NCI-H345 treated with DMSO at 0.1 percent for 48 hours (cell line): ENCODE results near the gene FNDC3A.

ENCODE experiments used
- DNase-seq: peaks from one replicate; lab custom pipeline; 2025; ENCODE audit not compliant: unreplicated experiment; lab: John Stamatoyannopoulos, UW

Gene FNDC3A

DNA sequence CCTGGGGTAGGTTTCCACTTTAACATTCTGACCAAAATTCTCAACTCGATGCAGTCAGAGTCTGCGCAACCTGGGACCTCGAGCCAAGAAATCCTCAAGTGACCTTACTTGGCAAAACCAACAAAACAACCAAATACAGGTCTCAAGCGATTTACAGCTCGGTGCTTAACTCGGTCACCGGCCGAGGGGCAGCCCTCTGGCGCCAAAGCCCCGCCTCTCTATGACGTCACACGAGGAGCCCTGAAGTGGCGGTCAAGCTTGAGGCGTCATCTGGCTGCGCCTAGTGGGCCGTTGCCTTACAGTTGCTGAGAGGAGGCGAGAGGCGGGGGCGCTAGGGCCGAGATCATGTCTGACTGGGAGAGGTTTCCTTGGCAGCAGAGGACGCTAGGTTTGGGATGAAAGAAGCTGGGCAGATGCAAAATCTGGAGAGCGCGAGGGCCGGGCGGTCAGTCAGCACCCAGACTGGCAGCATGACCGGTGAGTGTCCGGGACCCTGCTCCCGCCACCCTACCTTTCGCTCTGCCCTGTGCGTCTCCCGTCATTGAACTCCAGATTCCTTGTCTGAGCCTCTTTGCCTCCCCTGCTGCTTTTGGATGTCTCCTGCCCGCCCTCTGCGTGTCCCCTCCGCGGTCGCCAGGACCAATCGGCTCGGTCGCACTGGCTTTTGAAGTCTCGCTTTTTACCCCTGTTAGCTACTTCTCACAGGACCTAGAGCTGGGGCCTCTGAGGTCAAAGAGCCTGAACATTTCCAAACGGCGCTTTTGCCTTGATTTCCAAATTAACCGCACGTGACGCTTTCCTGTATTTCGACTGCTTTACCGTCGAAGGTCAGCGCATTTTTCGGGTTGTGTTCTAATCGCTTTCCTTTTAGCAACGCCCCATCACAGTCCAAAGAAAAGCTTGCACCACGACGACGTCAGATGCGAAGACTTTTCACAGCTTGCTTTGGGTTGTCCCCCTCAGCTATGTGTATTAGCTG lies 272.2 kb downstream of the FNDC3A start, which contains the start of gene CDADC1:
CDADC1 (plus strand) TSS at position 283 of the 979 bp plus-strand sequence; CDS start at position 396, 113 bp downstream.
- DNase-seq: no peak

DNA sequence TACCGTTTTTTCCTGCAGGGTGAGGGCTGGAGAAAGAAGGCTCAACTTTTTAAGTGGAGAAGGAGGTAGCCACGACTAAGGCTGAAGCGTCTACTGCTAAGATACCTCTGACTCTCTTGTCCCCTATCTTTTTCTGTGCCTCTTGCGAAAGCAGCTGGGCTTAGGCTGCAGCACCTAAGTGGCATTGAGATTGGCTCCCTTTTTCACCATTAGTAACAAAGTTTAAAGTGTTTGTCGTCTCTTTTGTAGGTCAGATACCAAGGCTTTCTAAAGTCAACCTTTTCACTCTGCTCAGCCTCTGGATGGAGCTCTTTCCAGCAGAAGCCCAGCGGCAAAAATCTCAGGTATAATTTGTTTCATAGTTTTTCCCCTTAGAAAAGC lies 272.9 kb downstream of the FNDC3A start:
- DNase-seq: no peak

DNA sequence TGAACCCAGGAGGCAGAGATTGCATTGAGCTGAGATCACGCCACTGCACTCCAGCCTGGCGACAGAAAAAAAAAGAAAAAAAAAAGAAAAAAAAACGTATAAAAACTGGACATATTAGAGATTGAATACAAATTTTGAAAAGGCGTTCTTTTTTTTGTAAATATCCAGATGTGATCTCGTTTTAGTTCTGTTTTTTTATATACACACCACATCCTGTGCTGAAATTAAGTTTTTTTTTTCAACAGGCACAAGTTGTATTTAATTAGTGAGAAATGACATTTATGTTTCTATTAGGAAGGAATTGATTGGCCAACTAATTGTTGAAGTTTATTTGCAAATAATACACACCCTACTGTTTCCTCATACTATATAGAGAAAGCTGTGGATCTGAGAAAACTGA lies 275.6 kb downstream of the FNDC3A start:
- no peak for DNase-seq

DNA sequence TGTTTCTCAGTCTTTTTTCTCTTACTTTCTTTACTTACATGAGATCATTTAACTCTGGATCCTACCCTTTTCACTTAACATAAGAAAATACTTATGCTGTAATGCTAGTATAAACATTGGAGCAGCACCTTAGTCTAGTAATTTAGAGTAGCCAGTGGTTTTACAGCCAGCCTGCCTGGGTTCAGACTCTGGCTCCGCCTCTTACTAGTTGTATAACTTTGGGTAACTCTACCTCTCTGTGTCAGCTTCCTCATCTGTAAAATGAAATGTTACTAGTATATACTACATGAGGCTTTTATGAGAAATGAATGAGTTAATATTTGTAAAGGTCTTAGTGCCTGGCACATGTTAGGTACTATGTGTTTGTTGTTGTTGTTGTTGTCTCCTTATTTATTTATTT lies 277.6 kb downstream of the FNDC3A start:
- DNase-seq: no peak

DNA sequence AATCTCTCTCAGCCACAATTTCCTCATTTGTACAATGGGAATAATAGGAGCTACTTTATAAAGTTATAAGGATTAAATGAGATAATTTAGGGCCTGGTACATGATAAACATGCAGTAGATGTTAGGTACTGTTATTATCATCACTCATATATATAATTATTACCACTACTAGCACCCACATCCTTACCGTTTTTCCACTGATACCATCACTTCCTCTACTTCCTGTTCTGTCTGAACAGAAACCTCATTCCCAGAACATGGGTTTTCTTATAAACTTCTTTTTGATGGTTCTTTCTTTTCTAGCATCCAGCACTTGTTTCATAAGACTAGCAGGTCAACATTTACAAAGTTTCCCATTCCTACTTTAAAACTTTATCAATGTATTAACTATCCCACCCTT lies 278.3 kb downstream of the FNDC3A start:
- DNase-seq: no peak

DNA sequence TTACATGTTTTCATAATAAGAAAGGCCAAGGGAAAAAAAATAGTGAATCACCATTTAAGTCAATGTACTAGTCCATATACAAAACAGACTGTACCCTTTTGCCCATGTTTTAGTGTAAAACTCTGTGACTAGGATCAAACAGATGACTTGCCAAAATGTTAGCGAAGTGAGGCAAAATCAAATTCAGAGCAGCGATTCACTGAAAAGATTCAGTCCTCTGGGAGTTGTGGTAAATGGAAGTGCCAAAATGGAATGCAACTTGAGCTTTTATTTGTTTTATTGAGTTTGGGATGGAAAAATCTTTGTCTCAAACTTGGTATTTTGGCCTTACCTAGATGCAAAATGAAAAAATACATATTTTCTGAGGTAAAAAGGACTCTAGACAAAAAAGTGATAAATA lies 281.1 kb downstream of the FNDC3A start:
- DNase-seq: no peak

DNA sequence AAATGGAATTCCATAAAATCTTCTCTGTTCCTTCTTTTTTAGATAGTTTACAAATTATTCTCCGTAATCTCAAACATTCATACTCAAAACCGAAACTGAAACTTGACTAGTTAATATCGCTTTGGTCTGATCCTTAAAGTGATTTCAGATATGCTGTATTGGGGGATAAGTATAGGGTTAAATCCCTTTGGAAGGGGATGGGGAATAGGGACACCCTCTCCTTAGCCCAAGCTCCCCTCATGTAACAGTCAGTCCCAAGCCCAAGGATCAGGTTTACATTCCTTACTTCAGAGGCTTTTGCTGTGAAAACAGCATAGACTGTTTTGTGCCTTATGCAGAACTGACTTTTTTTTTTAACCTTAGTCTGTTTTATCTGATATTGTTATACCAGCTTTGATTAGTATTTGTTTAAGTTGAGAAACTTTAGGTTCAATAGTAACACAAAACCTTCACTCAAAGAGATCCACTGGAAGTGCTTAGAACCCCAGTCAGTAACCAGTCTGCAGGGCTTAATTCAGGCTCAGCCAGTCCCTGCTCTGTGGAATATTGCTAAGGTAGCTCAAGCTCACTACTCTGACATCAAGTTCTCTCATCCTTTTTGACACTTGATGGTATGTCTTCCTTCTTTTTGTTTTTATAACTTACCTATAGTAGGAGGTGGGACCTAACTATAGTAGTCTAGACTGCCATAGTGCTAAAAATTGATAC lies 282.5 kb downstream of the FNDC3A start:
- DNase-seq: no peak
